ENCODE results near the gene NUP210. TPM values are rescaled to one million over a fixed set of nuclear protein-coding genes. Genes with fewer than 3 reads are reported as not detected.

NUP210 gene
- total RNA-seq, 1 donor: under 0.01 TPM

GRCh38 chr3:13389378-13389777, 30.7 kb downstream of the NUP210 start:
- Histone ChIP-seq H3K27ac (ENCODE audit: low read depth, low read length) (no peak overlapping the region), H3K4me1 (ENCODE audit: insufficient read depth, low read length) (no peaks in the 10 kb centered on the region), H3K4me3 (ENCODE audit: insufficient read depth, low read length) (no peak overlapping the region), H3K4me2 (ENCODE audit: insufficient read depth, low read length) (no peak overlapping the region), H3K79me2 (ENCODE audit: insufficient read depth, low read length) (no peaks in the 10 kb centered on the region), H2AFZ (ENCODE audit: low read length) (no peak overlapping the region), H4K20me1 (ENCODE audit: insufficient read depth, low read length) (no peaks in the 10 kb centered on the region), H3K36me3 (ENCODE audit: insufficient read depth, low read length) (no peaks in the 10 kb centered on the region), H3K9me3 (ENCODE audit: low read depth, low read length) (no peaks in the 10 kb centered on the region), H3K27me3 (ENCODE audit: insufficient read depth, low read length) (peaks cover 4% of the 10 kb centered on the region)
- DNase-seq (ENCODE audit: insufficient read length, low spot score, missing footprints): peak; percentile 8
- TF ChIP-seq CTCF (IDR thresholded peaks at IDR 0.05; ENCODE audit: extremely low read depth, low read depth, low read length): no peak

GRCh38 chr3:13388816-13389215, 31.3 kb downstream of the NUP210 start:
- Histone ChIP-seq H2AFZ (ENCODE audit: low read length) (no peak overlapping the region), H3K4me2 (ENCODE audit: insufficient read depth, low read length) (no peak overlapping the region), H4K20me1 (ENCODE audit: insufficient read depth, low read length) (no peaks in the 10 kb centered on the region), H3K4me1 (ENCODE audit: insufficient read depth, low read length) (no peaks in the 10 kb centered on the region), H3K27me3 (ENCODE audit: insufficient read depth, low read length) (peaks cover 4% of the 10 kb centered on the region), H3K4me3 (ENCODE audit: insufficient read depth, low read length) (no peak overlapping the region), H3K79me2 (ENCODE audit: insufficient read depth, low read length) (no peaks in the 10 kb centered on the region), H3K27ac (ENCODE audit: low read depth, low read length) (no peak overlapping the region), H3K36me3 (ENCODE audit: insufficient read depth, low read length) (no peaks in the 10 kb centered on the region), H3K9me3 (ENCODE audit: low read depth, low read length) (no peaks in the 10 kb centered on the region)
- TF ChIP-seq CTCF (IDR thresholded peaks at IDR 0.05; ENCODE audit: extremely low read depth, low read depth, low read length): no peak
- DNase-seq (ENCODE audit: insufficient read length, low spot score, missing footprints): peak; percentile 29

- no peak for TF ChIP-seq CTCF (IDR thresholded peaks at IDR 0.05; ENCODE audit: extremely low read depth, low read depth, low read length)
- Histone ChIP-seq H3K4me2 (ENCODE audit: insufficient read depth, low read length) (no peak overlapping the region), H3K79me2 (ENCODE audit: insufficient read depth, low read length) (no peaks in the 10 kb centered on the region), H3K27ac (ENCODE audit: low read depth, low read length) (no peak overlapping the region), H3K4me1 (ENCODE audit: insufficient read depth, low read length) (peaks cover 14% of the 10 kb centered on the region), H3K4me3 (ENCODE audit: insufficient read depth, low read length) (no peak overlapping the region), H2AFZ (ENCODE audit: low read length) (no peak overlapping the region), H3K9me3 (ENCODE audit: low read depth, low read length) (no peaks in the 10 kb centered on the region), H4K20me1 (ENCODE audit: insufficient read depth, low read length) (no peaks in the 10 kb centered on the region), H3K36me3 (ENCODE audit: insufficient read depth, low read length) (no peaks in the 10 kb centered on the region), H3K27me3 (ENCODE audit: insufficient read depth, low read length) (peaks cover 4% of the 10 kb centered on the region)
- DNase-seq (ENCODE audit: insufficient read length, low spot score, missing footprints): peak; percentile 53
Measured at GRCh38 chr3:13385373-13385965, 34.7 kb downstream of the NUP210 start.

DNA sequence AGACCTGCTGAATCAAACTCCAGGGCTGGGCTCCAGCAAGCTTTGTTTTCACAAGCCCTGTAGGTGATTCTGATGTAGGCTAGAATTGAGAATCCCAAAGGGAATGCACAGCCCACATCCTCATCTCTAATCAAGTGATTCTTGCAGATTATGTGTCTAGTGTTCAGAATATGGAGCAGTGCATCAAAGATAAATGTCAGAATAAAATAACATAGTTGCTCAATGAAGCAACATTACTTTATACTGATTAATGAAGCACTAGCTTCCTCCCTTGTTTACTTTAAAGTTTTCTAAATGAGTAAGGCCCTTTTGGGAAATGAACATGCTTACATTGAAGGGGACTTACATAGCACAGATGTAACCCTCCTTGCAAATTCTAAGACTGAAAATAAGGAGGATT, 39.2 kb downstream of the NUP210 start:
- peak overlapping the region; percentile 32 for H3K4me2 ChIP-seq (ENCODE audit: insufficient read depth, low read length)

More for the DNA sequence above, 39.2 kb downstream of the NUP210 start:
- Histone ChIP-seq H3K79me2 (ENCODE audit: insufficient read depth, low read length) (no peaks in the 10 kb centered on the region), H4K20me1 (ENCODE audit: insufficient read depth, low read length) (no peaks in the 10 kb centered on the region), H3K27ac (ENCODE audit: low read depth, low read length) (peak overlapping the region; percentile 84), H3K27me3 (ENCODE audit: insufficient read depth, low read length) (no peaks in the 10 kb centered on the region), H3K9me3 (ENCODE audit: low read depth, low read length) (no peaks in the 10 kb centered on the region), H2AFZ (ENCODE audit: low read length) (no peak overlapping the region), H3K36me3 (ENCODE audit: insufficient read depth, low read length) (no peaks in the 10 kb centered on the region), H3K4me3 (ENCODE audit: insufficient read depth, low read length) (no peak overlapping the region), H3K4me1 (ENCODE audit: insufficient read depth, low read length) (peaks cover 35% of the 10 kb centered on the region)
- TF ChIP-seq CTCF (IDR thresholded peaks at IDR 0.05; ENCODE audit: extremely low read depth, low read depth, low read length): no peak
- peak; percentile 87 for DNase-seq (ENCODE audit: insufficient read length, low spot score, missing footprints)
